Measurements from ENCODE around the gene CYSRT1. TPM values are rescaled to one million over a fixed set of nuclear protein-coding genes. Genes with fewer than 3 reads are reported as not detected.

Gene CYSRT1
- total and polyA plus RNA-seq, 2 donors from 2014 or later = 0.94 to 1.3 TPM

- no peaks in the 10 kb centered on the region for H3K9me3 ChIP-seq (ENCODE audit: control insufficient read depth in 2 of 3, insufficient read depth in 1 of 3, low read length in 3 of 3)
- H3K4me3 ChIP-seq (ENCODE audit: low read length in 3 of 3) = peak overlapping the region; percentile 24 to 79 (median 54)
- intact Hi-C loops (cut with DNase I) = no loop called here
- peaks cover 0 to 22% (median 13%) of the 10 kb centered on the region in 3 donors for H3K4me1 ChIP-seq (ENCODE audit: control insufficient read depth in 2 of 3, insufficient read depth in 2 of 3, low read depth in 1 of 3, low read length in 3 of 3)
- H3K36me3 ChIP-seq (ENCODE audit: control insufficient read depth in 2 of 3, insufficient read depth in 3 of 3, low read length in 3 of 3) = peaks cover 0 to 6% (median 2%) of the 10 kb centered on the region in 3 donors
- peak overlapping the region; percentile 53 to 63 for H3K27ac ChIP-seq (ENCODE audit: low read depth in 2 of 2, low read length in 2 of 2)
- H3K9ac ChIP-seq (ENCODE audit: low read length in 3 of 3) = peak overlapping the region in 2 of 3 donors; percentile 72 to 82
- H3K27me3 ChIP-seq (ENCODE audit: control insufficient read depth, insufficient read depth, low read length) = no peaks in the 10 kb centered on the region
- no peak for TF ChIP-seq CTCF (IDR thresholded peaks at IDR 0.05; ENCODE audit: borderline replicate concordance, extremely low read depth, insufficient read depth)
- peak in 2 of 5 donors; percentile 47 to 58 for DNase-seq
- FAIRE-seq = no peak
Measured at GRCh38 chr9:137253717-137254623, 29.0 kb downstream of the CYSRT1 start.

GRCh38 chr9:137254624-137255447 is 29.9 kb downstream of the CYSRT1 start, which contains the start of gene NELFB:
Gene NELFB, plus strand, starts transcription at chr9:137255327.
- Histone ChIP-seq H3K4me3 (ENCODE audit: low read length in 3 of 3) (peak within 1 kb of the TSS; percentile 73 to 90 (median 84)), H3K36me3 (ENCODE audit: control insufficient read depth in 2 of 3, insufficient read depth in 3 of 3, low read length in 3 of 3) (peaks cover 0 to 10% (median 4%) of the 10 kb centered on the region in 3 donors), H3K4me1 (ENCODE audit: control insufficient read depth in 2 of 3, insufficient read depth in 2 of 3, low read depth in 1 of 3, low read length in 3 of 3) (peaks cover 0 to 22% (median 13%) of the 10 kb centered on the region in 3 donors), H3K27ac (ENCODE audit: low read depth in 2 of 2, low read length in 2 of 2) (peak within 1 kb of the TSS; percentile 53 to 63), H3K9ac (ENCODE audit: low read length in 3 of 3) (peak within 1 kb of the TSS; percentile 57 to 82 (median 82)), H3K9me3 (ENCODE audit: control insufficient read depth in 2 of 3, insufficient read depth in 1 of 3, low read length in 3 of 3) (no peaks in the 10 kb centered on the region), H3K27me3 (ENCODE audit: control insufficient read depth, insufficient read depth, low read length) (no peaks in the 10 kb centered on the region)
- peak; percentile 8 for TF ChIP-seq CTCF (IDR thresholded peaks at IDR 0.05; ENCODE audit: borderline replicate concordance, extremely low read depth, insufficient read depth)
- FAIRE-seq = no peak
- peak; percentile 93 to 98 (median 96) for DNase-seq
- intact Hi-C loops (cut with DNase I) = no loop called here

- Histone ChIP-seq H3K9me3 (ENCODE audit: control insufficient read depth in 2 of 3, insufficient read depth in 1 of 3, low read length in 3 of 3) (no peaks in the 10 kb centered on the region), H3K27me3 (ENCODE audit: control insufficient read depth, insufficient read depth, low read length) (no peaks in the 10 kb centered on the region), H3K4me3 (ENCODE audit: low read length in 3 of 3) (peak overlapping the region; percentile 73 to 90 (median 84)), H3K4me1 (ENCODE audit: control insufficient read depth in 2 of 3, insufficient read depth in 2 of 3, low read depth in 1 of 3, low read length in 3 of 3) (peaks cover 0 to 22% (median 13%) of the 10 kb centered on the region in 3 donors), H3K36me3 (ENCODE audit: control insufficient read depth in 2 of 3, insufficient read depth in 3 of 3, low read length in 3 of 3) (peaks cover 0 to 10% (median 4%) of the 10 kb centered on the region in 3 donors), H3K27ac (ENCODE audit: low read depth in 2 of 2, low read length in 2 of 2) (no peak overlapping the region), H3K9ac (ENCODE audit: low read length in 3 of 3) (peak overlapping the region; percentile 57 to 82 (median 67))
- FAIRE-seq (no peak), DNase-seq (peak in 1 of 5 donors; percentile 66)
- intact Hi-C loops (cut with DNase I) = no loop called here
- TF ChIP-seq CTCF (IDR thresholded peaks at IDR 0.05; ENCODE audit: borderline replicate concordance, extremely low read depth, insufficient read depth) = no peak
Measured at GRCh38 chr9:137255448-137256114, 30.6 kb downstream of the CYSRT1 start.
